NCI-H345 treated with DMSO at 0.1 percent for 48 hours (cell line): ENCODE data around the gene GLP2R.
"Not testable (repeated sequence)": the region's sequence is repeated elsewhere in the genome, so short reads cannot be mapped to it uniquely, and the experiment has no call there.

Experiments
- DNase-seq: peaks from one replicate; lab custom pipeline; 2025; ENCODE audit not compliant: unreplicated experiment; lab: John Stamatoyannopoulos, UW

The GLP2R gene, protein sequence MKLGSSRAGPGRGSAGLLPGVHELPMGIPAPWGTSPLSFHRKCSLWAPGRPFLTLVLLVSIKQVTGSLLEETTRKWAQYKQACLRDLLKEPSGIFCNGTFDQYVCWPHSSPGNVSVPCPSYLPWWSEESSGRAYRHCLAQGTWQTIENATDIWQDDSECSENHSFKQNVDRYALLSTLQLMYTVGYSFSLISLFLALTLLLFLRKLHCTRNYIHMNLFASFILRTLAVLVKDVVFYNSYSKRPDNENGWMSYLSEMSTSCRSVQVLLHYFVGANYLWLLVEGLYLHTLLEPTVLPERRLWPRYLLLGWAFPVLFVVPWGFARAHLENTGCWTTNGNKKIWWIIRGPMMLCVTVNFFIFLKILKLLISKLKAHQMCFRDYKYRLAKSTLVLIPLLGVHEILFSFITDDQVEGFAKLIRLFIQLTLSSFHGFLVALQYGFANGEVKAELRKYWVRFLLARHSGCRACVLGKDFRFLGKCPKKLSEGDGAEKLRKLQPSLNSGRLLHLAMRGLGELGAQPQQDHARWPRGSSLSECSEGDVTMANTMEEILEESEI

DNA sequence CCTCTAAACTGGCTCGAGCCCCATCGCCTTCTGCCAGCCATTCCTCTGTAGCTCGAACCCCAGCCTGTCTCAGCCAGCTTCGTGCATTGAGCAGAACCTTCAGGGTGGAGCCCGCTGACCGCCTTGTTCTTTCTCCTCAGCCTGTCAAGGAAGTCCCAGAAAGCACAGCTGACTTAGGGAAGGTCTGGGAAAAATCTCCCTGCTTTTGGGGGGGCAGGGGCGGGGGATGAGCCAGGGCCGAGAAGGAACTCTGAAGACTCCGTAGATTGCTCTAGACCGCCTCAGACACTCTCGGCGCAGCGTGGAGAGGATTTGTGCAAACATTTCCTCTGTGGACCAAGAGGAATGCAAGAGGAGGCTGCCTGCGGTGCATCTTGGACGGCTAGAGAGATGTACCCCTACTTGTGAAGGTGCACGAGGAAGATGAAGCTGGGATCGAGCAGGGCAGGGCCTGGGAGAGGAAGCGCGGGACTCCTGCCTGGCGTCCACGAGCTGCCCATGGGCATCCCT, at the start of gene GLP2R:
Gene GLP2R, plus strand, starts transcription at position 284 of the 510 bp plus-strand sequence. Its CDS starts 140 bp downstream, at position 424.
- no peak for DNase-seq

DNA sequence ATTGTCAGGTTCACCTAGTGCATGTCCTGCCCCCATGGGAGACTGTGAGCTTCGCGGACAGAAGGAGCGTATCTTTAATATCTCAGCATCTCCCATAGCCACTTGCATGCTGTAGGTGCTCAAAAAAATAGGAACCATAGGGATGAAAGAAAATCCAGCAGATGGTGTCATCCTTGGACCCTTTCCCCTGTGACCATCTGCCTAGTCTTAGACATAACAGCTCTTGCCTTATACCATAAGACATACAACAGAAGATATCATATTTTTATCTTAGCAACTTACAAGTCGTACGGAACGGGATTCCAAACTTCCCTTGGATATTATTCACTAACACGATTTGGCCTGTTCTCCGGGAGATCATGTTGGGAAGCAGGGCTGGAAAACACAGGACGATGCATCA, 48.8 kb upstream of the GLP2R start:
- no peak for DNase-seq

DNA sequence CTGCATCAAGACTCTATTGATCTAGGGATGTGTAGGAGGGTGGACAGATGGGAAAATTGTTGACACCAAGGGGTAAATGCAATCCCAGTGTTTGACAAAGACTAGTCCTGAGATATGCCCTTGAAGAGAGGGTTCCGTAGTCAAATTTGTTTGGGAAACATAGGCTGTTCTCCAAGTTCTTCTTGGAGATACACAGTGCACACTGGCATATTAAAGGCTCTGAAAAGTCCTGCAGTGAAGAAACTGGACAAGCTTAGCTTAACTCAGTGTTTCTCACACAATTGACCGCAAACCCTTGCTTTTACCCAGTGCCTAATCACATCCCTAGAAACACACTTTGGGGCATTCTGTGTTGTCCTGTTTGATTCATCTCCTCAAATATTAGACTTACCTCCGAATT, 45.2 kb upstream of the GLP2R start:
- DNase-seq, result no peak

DNA sequence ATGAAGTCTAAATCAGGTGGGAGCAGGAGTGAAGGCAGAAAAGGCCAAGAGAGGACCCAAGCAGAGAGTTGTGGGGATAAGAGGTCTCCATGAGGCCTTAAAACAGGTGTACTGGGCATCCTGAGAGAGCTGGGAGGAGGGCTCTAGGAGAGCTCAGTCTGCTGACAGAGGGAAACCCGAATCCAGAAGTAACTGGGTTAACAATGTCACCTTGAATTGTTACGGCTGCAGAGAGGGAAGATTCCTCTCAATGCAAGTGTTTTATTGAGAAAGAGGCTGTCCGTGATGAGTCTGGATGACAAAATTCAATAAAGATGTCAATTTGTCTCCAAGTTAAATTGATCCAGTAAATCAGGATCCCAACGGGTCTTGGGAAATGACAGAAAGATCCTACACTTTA, 42.7 kb upstream of the GLP2R start:
- no peak for DNase-seq

DNA sequence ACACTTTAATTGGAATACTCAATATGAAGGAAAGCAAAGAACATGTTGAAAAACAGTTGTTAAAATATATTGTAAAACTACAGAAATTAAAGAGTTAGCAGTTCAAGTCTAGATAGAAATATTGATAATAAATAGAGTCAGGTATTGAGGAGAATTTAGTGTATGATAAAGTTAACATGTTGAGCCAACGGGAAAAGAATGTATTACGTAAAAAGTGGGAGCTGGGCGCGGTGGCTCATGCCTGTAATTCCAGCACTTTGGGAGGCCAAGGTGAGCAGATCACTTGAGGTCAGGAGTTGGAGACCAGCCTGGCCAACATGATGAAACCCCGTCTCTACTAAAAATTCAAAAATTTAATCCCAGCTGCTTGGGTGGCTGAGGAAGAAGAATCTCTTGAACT, 42.3 kb upstream of the GLP2R start:
- DNase-seq, result not testable (repeated sequence)

DNA sequence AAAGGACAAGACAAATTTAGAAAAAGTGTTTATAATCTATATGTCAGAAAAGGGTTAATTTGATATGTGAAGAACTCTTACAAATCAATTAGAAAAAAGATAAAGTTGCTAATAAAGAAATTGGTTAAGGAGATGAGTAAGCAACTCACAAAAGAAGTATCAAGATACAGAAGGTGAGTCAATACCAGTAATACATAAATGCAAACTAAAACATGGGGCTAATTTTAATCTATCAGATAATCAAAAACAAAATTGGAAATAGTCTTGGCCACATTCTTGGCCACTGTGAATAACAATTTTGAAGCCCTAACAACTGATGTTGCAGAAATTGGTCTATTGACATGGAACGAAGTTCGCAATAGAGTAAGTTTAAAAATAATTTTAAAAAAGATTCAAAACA, 41.2 kb upstream of the GLP2R start:
- DNase-seq, result no peak

DNA sequence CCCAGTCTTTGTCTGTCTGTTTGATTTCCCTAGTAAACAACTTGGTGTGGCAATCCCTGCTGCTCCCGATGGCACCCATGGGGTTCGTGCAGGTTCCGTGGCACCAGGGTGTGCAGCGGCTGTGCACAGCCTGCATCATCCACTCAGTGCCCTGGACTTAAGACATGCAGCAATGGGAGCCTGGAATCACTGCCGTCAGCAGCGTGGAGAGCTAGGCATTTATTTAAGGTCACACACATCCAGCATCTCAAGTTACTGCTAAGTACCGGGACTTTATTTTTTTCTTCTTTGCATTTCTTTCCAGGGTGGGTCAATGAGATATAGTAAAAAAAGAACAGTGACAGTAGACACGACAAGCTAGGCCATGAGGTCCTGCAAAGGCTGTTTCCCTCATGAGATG, 37.1 kb upstream of the GLP2R start:
- DNase-seq, result no peak

DNA sequence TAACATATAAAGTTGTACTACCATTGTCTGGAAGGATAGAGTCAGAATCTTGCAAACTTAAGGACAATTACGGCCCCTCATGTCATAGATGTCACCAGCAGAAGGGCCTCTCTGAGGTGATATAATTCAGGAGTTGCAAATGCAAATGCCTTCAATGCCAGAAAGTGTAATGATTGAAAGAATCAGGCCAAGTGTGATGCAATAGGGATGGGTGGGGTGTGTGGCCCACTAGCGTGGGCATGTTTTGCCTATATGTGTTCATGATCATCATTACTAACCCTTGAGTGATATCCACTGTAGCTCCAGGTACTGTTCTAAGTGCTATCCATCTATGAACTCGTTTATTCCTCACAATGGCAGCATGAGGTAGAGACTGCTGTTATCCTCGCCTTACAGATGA, 35.4 kb upstream of the GLP2R start:
- DNase-seq, result no peak

DNA sequence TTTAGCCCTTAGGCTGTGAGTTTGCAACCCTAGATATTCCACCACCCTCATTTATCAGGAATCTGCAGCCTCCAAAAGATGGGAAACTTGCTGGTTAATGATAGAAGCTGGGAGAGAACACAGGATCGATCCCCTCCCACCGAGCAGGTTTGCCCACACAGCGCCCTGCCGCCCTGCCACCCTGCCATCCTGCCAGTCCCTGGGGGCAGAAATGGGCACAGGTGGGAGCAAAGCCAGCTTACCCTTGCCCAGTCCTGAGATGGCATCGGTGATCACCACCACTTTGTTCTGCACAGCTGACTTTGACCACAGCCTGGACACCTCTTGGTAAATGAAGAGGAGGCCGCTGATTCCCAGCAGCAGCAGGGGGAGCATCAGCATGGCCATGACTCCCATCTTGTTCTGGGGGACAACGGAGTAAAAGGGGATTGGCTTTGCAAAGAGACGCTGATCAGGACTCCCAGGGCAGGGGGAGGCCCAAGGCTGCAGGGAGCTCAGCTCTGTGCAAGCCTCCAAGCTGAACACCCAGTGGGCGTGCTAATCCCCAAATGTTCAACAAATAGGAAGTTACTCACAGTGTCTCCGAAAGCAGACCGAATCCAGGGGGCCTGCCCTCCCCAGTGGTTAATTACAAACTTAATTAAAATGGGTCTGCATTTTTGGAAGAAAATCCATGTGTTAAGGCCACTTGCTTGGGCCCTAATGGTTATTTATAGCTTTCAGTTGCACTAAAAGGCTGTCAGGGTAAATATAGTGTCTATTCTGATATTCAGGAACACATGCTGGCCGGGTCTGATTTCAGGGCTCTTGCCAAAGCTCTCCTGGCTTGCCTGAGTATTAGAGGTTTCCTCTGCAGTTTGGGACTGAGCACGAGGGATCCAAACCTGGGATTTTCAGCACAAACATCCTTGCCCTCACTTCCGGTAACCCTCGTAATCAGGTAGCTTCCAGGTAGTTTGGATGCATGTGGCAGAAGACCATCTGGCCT, 34.5 kb upstream of the GLP2R start, which contains the start of gene DHRS7C:
Gene DHRS7C, minus strand, starts transcription at position 704 of the 988 bp plus-strand sequence. Its CDS starts 308 bp downstream, at position 396.
- no peak for DNase-seq

DNA sequence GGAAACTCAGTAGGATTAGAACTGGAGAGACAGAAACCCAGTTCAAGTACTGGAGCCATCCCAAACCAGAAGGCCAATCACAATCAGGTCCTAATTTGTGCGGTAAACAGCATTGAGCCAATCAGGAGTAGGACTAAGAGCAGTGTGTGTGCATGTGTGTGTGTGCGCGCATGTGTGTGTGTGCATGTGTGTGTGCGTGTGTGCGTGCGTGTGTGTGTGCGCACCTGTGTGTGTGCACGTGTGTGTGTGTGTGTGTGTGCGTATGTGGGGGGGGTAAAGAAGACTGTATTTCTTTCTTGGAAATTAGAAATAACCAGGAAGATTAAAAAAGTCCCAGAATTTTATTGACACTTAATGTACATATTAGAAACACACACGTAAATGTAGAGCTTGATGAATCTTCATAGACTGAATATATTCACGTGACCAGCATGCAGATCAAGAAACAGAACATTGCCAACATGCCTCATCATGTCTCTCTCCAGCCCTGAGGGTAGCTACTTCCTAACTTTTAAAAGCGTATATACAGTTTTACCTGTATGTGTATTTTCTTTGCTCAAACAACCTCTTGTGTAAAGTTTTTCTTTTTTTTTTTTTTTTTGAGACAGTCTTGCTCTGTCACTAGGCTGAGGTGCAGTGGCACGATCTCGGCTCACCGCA, 33.4 kb upstream of the GLP2R start:
- DNase-seq, result no peak

DNA sequence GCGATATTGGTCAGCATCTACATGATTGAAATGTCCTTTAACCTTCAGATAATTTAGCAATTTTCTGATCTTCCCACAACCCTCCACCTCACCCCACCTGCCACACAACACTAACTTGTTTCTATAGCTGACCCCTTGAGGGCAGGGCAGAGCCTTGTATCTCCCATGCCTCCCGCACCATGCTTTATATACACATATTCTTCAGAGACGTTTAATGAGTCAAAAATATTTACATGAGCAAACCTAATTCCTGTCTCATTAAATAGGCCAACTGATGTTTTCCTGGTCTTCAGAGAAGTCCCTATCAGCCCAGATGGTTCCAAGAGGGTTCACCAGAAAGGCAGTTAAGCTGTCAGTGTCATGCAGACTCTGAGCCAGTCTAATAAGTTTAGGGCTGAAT, 27.7 kb upstream of the GLP2R start:
- DNase-seq, result no peak

DNA sequence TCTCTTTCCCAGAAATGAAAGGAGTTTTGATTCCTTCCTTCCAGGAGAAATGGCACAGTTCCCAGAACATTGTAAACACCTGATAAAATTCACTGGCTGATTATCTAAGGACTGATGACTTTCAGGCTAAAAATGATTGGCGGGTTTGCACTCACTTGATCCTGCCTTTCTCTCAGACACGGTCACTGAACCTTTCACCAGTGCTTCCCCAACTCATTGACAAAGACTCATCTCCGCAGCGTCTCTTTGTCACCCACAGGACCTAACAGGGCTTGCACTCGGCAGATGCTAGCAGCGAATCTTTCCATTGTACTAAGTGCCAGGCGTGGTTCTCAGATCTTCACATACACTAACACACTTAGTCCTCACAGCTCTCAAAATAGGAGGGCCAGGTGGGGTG, 27.0 kb upstream of the GLP2R start:
- no peak for DNase-seq

DNA sequence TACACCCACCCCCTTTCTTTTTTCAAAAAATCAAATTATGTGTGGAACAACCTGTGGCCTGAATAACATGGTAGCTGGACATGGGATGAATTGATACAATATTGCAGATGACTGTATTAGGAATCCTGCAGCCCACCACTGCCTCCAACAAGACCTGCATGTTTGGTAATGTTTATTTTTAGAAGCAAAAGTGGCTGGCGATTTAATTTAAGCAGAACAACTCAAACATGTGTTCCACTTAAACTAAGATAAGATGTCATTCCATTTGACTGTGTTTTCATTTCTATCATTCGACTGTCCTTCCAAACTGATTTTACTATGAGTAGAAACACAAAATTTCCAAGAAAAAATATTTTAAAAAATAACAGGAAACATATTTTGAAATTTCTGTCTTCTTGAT, 24.2 kb upstream of the GLP2R start:
- no peak for DNase-seq

DNA sequence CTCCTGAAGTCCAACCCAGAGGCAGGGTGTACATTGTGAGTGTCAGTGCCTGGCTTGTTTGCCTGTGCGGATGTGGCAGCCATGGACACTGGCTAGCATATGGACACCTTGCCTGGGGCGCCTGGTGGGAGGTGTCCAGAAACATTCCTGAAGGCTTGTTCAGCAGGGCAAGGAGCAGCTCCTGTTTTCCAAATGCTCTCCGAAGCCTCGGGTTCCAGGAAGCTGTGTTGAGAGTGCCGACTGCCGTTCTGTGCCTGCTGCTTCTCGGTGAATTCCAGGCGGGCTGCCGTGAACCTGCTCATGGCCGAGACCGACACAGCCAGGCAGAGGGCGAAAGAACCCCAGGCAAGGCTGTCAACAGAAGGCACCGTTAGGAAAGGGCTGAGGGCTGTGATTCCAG, 23.4 kb upstream of the GLP2R start:
- no peak for DNase-seq

DNA sequence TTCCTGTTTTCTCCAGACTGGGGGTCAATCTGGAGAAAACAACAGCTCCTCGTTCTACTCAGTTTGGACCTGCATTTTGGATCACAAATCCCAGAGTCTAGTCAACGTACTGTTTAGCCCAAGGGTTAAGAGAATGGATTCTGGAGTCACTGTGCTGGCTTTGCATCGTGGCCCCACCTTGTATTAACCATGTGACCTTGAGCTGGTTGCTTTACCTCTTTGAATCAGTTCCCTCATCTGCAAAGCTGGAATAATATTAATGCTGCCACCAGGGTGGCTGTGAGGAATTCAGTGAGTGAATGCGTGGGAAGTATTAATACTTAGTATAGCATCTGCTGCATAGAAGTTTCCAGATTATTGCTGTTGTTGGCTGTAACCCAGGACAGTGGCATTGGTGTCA, 23.0 kb upstream of the GLP2R start:
- no peak for DNase-seq

DNA sequence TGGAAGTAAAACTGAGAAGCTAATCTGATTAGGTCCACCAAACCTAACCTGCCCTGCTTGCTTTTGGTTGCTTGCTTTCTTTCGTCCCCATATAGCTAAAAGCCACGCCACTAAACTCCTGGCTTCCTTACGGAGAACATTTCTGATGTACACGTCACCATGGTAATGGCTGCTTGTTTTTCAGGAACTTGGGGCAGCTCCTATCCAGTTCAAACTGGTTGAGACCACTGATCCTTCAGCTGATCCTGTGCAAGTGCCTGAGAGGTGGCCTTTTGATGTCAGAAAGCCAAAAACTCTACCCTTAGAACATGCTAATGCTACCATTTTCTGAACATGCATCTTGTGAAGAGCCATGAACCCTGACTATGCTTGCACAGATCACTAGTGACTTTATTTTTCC, 20.0 kb upstream of the GLP2R start:
- DNase-seq, result no peak

DNA sequence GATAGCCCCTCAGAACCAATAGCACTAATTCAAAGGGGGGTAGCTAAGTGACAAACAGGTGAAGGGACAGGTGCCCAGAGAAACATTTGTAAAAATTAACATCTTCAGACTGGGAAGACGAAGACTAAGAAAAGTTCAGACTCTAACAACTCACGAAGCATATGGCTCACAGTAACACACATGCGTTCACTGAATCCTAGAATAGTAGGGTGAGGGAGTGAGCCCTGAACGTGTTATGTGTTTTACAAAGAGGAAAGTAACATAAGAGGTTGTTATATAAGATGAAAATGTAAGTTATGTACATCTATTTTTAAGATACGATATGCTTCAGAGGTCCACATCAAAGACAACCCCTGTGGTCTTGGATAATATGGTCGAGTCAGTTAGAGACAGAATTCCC, 19.0 kb upstream of the GLP2R start:
- DNase-seq, result no peak

DNA sequence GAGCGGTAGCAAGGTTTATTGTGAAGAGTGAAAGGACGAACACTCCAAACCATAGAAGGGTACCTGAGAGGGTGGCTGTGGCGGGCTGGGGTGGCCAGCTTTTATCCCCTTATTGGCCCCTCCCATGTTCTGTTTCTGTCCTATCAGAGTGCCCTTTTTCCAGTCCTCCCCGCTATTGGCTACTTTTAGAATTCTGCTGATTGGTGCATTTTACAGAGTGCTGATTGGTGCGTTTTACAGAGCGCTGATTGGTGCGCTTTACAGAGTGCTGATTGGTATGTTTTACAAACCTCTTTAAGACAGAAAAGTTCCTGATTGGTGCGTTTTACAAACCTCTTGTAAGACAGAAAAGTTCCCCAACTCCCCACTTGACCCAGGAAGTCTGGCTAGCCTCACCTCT, 16.3 kb upstream of the GLP2R start:
- no peak for DNase-seq

DNA sequence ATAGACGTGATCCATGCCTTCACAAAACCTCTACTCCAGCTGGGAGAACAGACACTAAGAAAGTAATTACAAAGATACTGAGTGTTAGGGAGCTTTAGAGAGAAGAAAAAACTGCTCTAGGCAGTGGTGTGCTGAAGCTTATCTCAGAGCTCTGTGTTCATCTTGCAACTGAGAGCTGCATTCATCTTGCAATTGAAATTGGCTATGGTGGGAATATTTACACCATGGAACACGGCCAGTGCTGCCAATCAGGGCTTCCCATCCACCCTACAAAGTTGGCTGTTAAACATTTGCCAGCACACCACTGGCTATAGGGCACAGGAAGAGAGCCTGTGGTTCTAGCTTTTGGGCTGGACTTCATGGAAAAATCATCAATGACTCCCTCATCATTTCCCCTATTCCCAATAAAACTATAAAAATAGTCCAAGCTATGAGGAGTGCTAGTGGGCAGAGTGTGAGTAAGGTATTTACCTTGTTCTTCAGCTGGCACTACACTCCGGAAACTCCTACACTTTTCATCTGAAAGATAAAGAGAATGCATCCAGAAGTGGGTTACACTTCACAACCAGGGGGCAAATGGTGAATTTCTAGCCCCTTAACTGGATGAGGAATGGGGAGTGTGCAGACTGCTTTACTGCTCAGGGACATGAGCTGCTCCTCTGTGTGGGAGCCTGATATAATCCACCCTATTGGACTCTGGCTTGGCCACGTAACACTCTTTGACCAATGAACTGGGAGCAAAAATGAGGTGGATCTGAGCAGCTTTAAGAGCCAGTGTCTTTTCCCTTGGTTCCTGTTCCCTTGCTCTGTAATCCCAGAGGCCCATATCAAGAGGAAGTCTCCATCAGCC, 15.4 kb upstream of the GLP2R start:
- no peak for DNase-seq

DNA sequence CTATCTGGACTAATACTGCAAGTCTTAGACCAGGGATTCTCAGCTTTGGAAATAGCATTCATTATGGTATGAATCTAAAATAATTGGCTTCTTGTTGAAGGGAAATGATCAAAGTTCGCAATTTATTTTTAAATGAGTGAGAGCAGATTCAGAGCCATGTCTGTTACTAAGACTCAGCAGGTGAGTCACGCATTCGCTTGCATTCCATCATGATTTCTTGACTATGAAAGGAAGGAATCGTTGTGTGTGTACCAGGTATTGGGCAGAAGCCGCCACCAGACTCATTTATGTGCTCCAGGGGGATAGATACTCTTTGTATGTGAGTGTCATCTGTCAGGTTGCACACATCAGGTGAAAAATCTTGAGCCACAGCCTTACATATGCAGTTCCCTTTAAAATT, 14.6 kb upstream of the GLP2R start:
- DNase-seq, result no peak
